ENCODE data around the gene OGT.

DNA sequence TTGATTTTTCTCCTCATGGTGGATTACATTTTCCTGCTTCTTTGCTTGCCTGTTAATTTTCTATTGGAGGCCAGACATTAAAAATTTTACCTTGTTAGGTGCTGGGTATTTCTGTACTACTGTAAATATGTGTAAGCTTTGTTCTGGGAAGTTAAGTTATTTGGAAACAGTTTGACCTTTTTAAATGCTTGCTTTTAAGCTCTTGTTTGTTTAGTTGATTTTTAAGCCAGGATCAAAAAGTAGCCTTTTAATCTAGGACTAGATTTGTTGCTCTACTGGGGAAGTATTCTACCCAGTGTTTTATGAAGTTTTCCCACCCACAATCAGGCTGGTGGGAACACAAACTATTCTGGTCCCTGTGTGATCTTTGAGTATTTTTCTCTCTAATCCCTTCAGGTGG is 45.1 kb upstream of the OGT start:
- TF ChIP-seq, protein P1, sequence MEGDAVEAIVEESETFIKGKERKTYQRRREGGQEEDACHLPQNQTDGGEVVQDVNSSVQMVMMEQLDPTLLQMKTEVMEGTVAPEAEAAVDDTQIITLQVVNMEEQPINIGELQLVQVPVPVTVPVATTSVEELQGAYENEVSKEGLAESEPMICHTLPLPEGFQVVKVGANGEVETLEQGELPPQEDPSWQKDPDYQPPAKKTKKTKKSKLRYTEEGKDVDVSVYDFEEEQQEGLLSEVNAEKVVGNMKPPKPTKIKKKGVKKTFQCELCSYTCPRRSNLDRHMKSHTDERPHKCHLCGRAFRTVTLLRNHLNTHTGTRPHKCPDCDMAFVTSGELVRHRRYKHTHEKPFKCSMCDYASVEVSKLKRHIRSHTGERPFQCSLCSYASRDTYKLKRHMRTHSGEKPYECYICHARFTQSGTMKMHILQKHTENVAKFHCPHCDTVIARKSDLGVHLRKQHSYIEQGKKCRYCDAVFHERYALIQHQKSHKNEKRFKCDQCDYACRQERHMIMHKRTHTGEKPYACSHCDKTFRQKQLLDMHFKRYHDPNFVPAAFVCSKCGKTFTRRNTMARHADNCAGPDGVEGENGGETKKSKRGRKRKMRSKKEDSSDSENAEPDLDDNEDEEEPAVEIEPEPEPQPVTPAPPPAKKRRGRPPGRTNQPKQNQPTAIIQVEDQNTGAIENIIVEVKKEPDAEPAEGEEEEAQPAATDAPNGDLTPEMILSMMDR (IDR thresholded peaks at IDR 0.05; ENCODE audit: low read depth, low read length) = no peak
- TF ChIP-seq POLR2A (IDR thresholded peaks at IDR 0.05; ENCODE audit: extremely low read depth, insufficient read length) = no peak
- no peak for TF ChIP-seq MYC (IDR thresholded peaks at IDR 0.05; ENCODE audit: low read depth, low read length)
- TF ChIP-seq, protein P2, sequence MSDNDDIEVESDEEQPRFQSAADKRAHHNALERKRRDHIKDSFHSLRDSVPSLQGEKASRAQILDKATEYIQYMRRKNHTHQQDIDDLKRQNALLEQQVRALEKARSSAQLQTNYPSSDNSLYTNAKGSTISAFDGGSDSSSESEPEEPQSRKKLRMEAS (IDR thresholded peaks at IDR 0.05; ENCODE audit: low read depth, low read length) = no peak
